Vagina (tissue), 2 donors: ENCODE measurements around the gene SCO2.

Experiments
- CTCF ChIP-seq, 3 experiments: fragments of 450-650 bp in 2 of 3; fragments of 200-600 bp in 1 of 3; sonication (generic) in 1 of 3; IDR thresholded peaks; one replicate each; pipeline ENCODE4 v1.5.1; 2017 to 2019; ENCODE audit warnings: antibody characterized with exemption in 3 of 3, mild to moderate bottlenecking in 2 of 3, moderate library complexity in 2 of 3
- POLR2A ChIP-seq, 2 donors: fragments of 450-650 bp; IDR thresholded peaks; one replicate each; pipeline ENCODE4 v1.6.1; 2017; ENCODE audit warnings: antibody characterized with exemption in 2 of 2, mild to moderate bottlenecking in 2 of 2, moderate library complexity in 2 of 2

DNA sequence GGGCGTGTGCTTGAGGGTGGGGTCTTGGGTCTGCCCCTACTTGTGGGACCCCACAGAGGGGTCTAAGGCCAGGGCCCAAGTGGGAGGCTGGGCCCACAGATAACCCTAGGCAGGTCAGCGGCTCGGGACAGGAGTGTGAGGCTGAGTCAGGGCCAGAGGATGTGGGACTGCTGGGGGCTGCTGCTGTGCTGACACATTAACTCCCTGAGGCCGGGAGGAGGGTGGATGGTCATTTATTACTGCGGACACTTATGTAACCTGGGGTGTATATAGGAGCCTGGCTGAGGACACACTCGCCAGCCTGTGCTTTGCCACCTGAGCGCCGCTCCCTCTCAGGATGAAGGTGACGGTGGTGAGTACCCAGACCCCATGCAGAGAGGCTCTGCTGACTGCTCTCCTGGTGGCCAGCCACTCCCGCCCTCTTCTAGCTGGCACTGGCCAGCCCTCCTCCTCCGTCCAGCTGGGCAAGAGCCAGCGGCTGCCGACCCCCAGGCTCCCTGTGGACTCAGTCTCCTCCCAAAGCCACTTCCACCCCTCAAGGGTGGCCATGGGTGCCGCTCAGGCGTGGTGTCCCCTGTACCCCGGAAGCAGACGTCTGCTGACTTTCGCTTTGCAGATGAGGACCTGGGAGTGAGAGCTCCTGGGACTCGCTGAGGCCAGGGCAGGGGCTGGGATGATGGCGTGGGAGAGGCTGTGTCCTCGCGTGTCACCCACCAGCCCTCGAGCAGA, 38.7 kb downstream of the SCO2 start, which contains the start of gene MIOX:
- TF ChIP-seq CTCF (IDR thresholded peaks at IDR 0.05) (no peak), POLR2A (IDR thresholded peaks at IDR 0.05) (no peak)
